ENCODE data around the gene FAM200C. TPM values are rescaled to one million over a fixed set of nuclear protein-coding genes. Genes with fewer than 3 reads are reported as not detected.

Gene FAM200C
- total RNA-seq, 1 donor from 2014 or later = 2.5 TPM

- H3K36me3 ChIP-seq = no peaks in the 10 kb centered on the region
- no peak overlapping the region for H3K27ac ChIP-seq
- no peak for DNase-seq (ENCODE audit: extremely low spot score in 2 of 2)
- H3K4me1 ChIP-seq = no peaks in the 10 kb centered on the region
- H3K4me3 ChIP-seq = no peak overlapping the region
- no peaks in the 10 kb centered on the region for H3K27me3 ChIP-seq
- TF ChIP-seq, protein P1, sequence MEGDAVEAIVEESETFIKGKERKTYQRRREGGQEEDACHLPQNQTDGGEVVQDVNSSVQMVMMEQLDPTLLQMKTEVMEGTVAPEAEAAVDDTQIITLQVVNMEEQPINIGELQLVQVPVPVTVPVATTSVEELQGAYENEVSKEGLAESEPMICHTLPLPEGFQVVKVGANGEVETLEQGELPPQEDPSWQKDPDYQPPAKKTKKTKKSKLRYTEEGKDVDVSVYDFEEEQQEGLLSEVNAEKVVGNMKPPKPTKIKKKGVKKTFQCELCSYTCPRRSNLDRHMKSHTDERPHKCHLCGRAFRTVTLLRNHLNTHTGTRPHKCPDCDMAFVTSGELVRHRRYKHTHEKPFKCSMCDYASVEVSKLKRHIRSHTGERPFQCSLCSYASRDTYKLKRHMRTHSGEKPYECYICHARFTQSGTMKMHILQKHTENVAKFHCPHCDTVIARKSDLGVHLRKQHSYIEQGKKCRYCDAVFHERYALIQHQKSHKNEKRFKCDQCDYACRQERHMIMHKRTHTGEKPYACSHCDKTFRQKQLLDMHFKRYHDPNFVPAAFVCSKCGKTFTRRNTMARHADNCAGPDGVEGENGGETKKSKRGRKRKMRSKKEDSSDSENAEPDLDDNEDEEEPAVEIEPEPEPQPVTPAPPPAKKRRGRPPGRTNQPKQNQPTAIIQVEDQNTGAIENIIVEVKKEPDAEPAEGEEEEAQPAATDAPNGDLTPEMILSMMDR (IDR thresholded peaks at IDR 0.05) = no peak
- TF ChIP-seq POLR2AphosphoS5 (IDR thresholded peaks at IDR 0.05; ENCODE audit: insufficient read depth in 1 of 2, low read depth in 1 of 2) (no peak), POLR2A (IDR thresholded peaks at IDR 0.05) (no peak)
- no peaks in the 10 kb centered on the region for H3K9me3 ChIP-seq
- intact Hi-C loops (cut with DNase I) = no loop called here
Measured at GRCh38 chr5:160377651-160378050, 22.2 kb downstream of the FAM200C start.

DNA sequence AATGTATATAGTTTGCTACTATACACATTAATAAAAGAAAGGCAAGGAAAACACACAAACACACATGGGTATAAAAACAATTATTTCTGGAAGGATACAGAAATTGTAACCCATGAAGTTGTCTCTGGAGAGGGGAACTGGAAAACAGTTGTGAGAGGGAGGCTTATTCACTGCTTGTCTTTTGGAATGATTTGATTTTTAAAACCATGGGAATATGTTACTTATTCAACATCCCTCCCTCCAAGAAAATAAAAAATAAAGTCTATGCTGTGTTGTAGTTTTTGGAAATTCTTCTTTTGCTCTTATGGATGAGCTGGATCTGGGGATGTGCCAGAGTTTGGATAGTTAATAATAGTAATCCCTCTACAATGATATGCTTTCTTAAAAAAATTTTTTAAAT lies 23.4 kb downstream of the FAM200C start:
- no peak for DNase-seq (ENCODE audit: extremely low spot score in 2 of 2)
- no peaks in the 10 kb centered on the region for H3K36me3 ChIP-seq
- TF ChIP-seq POLR2AphosphoS5 (IDR thresholded peaks at IDR 0.05; ENCODE audit: insufficient read depth in 1 of 2, low read depth in 1 of 2) (no peak), POLR2A (IDR thresholded peaks at IDR 0.05) (no peak)
- TF ChIP-seq, protein P1 (IDR thresholded peaks at IDR 0.05) = no peak
- intact Hi-C loops (cut with DNase I) = no loop called here
- no peaks in the 10 kb centered on the region for H3K4me1 ChIP-seq
- no peaks in the 10 kb centered on the region for H3K27me3 ChIP-seq
- H3K4me3 ChIP-seq = no peak overlapping the region
- H3K27ac ChIP-seq = no peak overlapping the region
- H3K9me3 ChIP-seq = no peaks in the 10 kb centered on the region

- H3K27ac ChIP-seq = no peak overlapping the region
- no peak overlapping the region for H3K4me3 ChIP-seq
- H3K9me3 ChIP-seq = no peaks in the 10 kb centered on the region
- H3K4me1 ChIP-seq = peaks cover 5% of the 10 kb centered on the region
- intact Hi-C loops (cut with DNase I) = no loop called here
- no peaks in the 10 kb centered on the region for H3K36me3 ChIP-seq
- no peak for DNase-seq (ENCODE audit: extremely low spot score in 2 of 2)
- TF ChIP-seq POLR2A (IDR thresholded peaks at IDR 0.05) = no peak
- TF ChIP-seq POLR2AphosphoS5 (IDR thresholded peaks at IDR 0.05; ENCODE audit: insufficient read depth in 1 of 2, low read depth in 1 of 2) = no peak
- TF ChIP-seq, protein P1 (IDR thresholded peaks at IDR 0.05) = no peak
- no peaks in the 10 kb centered on the region for H3K27me3 ChIP-seq
Measured at GRCh38 chr5:160375701-160376100, 24.2 kb downstream of the FAM200C start.

GRCh38 chr5:160375166-160375565 lies 24.7 kb downstream of the FAM200C start:
- intact Hi-C loops (cut with DNase I) = no loop called here
- DNase-seq (ENCODE audit: extremely low spot score in 2 of 2) = no peak
- H3K27me3 ChIP-seq = no peaks in the 10 kb centered on the region
- TF ChIP-seq, protein P1 (IDR thresholded peaks at IDR 0.05) = no peak
- TF ChIP-seq POLR2AphosphoS5 (IDR thresholded peaks at IDR 0.05; ENCODE audit: insufficient read depth in 1 of 2, low read depth in 1 of 2) = no peak
- TF ChIP-seq POLR2A (IDR thresholded peaks at IDR 0.05) = no peak
- no peaks in the 10 kb centered on the region for H3K9me3 ChIP-seq
- peaks cover 11% of the 10 kb centered on the region for H3K4me1 ChIP-seq
- H3K27ac ChIP-seq = no peak overlapping the region
- no peaks in the 10 kb centered on the region for H3K36me3 ChIP-seq
- H3K4me3 ChIP-seq = no peak overlapping the region

DNA sequence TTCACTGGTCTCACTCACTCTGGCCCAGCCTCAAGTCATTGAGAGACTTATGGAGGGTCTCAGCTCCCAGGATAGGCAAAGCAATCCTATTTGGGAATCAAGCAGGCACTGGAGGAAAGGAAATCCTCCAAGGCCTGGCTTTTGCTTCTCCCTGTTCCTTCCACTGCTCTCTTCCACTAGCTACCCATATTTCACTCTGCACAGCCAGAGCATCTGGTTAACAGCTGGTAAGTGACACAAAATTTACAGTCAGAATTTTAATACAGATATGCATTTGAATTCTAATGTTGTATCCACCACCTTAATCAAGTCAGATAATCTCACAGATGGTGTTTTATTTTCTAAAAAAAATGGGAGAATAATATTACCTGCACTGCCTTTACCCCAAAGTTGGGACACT lies 28.6 kb downstream of the FAM200C start:
- no peaks in the 10 kb centered on the region for H3K36me3 ChIP-seq
- no peak overlapping the region for H3K4me3 ChIP-seq
- no peaks in the 10 kb centered on the region for H3K27me3 ChIP-seq
- H3K27ac ChIP-seq = no peak overlapping the region
- intact Hi-C loops (cut with DNase I) = no loop called here
- DNase-seq (ENCODE audit: extremely low spot score in 2 of 2) = no peak
- H3K4me1 ChIP-seq = peaks cover 13% of the 10 kb centered on the region
- H3K9me3 ChIP-seq = no peaks in the 10 kb centered on the region
- TF ChIP-seq POLR2AphosphoS5 (IDR thresholded peaks at IDR 0.05; ENCODE audit: insufficient read depth in 1 of 2, low read depth in 1 of 2) (no peak), POLR2A (IDR thresholded peaks at IDR 0.05) (no peak)
- TF ChIP-seq, protein P1 (IDR thresholded peaks at IDR 0.05) = no peak

Measured in vagina (tissue), 2 donors.